ENCODE data around the gene FBF1.

The FBF1 gene

DNA sequence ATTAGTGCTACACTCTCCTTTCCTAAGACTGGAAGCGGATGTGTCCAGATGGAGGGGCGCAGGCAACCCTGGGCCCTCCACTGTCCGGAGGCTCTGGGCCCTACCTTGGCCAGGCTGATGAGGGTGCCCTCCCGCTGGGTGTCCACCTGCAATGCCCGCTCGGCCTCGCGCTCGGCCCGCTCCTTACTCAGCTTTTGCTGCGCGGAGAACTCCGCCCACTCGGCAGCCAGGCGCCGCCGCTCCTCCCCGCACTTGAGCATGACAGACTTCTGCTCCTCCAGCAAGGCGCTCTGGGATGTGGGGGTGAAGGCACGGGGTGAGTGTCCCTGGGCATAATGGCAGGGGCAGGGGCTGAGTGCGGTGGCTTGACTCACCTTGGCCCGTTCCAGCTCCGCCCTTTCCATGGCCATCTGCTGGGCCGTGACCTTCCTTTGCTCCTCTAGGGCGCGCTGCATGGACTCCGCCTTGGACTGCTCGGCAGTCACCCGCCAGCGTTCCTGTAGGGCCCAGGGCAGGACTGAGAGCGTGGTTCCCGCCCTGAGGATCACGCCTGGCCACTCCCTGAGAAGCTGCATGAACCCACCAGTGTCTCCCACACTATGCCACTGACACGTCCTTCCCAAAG lies 26.1 kb downstream of the FBF1 start:
- no peak for DNase-seq

DNA sequence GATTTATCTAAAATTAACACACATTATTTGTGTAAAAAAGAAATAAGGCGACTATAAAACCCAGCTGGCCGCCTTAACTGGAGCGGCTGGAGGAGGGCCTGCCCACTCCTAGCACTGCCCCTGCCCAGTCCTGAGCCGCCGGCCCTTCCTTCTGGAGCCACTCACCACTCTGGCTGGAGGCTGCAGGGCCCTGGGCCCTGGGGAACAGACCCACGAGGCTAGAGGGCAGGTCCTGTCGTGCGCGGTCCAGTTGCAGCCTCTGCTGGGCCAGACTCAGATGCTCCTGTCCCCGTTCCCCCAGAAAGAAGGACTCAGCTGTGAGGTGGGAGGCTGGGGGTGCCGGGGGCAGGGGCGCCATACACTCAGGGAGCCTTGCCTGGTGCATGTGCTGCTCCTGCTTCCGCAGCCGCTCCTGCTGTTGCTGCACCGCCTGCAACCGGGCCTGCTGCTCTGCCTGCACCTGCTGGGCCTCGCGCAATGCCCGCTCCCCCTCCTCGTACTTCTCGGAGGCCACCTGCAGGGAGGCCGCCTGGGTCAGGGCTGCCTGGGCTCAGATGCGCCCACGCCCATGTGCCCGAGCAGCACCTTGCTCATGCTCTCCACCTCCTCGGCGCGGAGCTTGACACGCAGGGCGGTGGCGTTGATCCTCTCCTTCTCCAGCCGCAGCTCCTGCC lies 27.2 kb downstream of the FBF1 start:
- DNase-seq, result no peak

DNA sequence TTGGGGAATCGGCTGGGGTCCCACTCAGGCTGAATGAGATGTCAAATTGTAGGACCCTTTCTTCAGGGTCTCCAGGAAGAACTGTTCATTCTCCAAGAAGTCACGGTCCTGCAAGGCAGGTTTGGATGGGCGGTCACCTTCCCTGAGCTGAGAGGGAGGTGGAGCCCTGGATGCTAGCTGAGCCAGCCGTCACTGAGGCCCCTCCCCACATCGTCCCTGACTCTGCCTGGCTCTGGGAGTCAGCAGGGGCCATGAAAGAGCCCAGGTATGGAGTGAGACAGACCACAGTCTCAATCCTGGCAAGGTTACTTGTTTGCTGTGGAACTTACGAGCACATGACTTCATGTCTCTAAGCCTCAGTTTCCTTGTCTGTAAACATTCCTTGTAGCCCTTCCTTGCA lies 30.1 kb downstream of the FBF1 start:
- no peak for DNase-seq

DNA sequence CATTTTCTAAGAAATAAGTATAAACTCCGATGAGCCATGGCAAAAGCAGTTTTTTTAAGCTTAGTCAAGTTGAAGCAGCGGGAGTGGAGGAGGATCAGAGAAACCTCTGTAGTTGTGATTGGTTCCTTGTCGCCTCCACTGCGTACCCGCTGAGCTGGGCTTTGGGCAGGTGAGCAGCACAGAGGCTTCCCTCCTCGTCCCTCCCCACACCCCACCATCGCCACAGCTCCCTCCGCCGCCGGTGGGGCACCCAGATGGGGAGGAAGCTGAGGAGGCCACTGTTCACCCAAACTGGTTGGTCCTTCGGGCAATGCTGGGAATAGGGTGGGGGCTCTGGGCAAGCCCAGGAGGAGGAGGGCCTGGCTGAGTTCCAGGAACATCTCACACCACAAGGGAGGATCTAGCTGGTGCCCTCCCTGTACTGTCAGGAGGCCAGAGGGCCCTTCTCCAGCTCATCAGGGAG lies 31.0 kb downstream of the FBF1 start:
- no peak for DNase-seq

DNA sequence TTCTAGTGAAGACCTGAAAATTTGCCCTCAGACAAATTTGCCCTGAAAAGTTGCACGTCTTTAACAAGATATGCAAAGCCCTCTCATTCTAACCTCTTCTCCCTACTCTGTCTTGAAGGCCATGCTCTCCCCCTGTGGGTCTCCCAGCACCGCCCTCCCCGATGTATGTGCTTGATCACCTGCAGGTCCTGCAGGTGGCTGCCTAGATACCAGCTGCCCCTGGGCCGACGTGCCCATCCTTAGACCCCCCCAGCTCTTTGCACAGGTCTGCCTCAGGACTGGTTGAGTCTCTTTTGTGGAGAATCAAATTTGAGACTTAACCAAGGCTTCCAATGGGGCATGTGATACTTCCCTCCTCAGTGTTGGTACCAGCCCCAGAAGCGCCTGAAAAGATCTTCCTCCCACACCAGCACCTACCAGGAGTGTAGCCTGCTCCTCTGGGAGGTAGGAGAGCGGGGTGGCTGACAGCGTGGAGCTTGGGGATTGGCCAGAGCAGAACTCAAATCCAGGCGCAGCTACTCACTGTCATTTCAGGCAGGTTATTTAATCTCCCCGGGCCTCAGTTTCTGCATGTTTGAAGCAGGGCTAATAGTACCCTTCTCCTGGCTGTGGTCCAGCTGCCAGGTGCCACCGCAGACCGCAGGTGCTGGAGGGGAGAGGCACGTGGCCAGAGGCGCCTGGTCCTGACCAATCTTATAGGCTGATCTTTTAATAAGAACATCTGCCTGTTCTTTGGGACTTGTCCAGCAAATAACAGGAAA lies 31.6 kb downstream of the FBF1 start:
- DNase-seq, result no peak

DNA sequence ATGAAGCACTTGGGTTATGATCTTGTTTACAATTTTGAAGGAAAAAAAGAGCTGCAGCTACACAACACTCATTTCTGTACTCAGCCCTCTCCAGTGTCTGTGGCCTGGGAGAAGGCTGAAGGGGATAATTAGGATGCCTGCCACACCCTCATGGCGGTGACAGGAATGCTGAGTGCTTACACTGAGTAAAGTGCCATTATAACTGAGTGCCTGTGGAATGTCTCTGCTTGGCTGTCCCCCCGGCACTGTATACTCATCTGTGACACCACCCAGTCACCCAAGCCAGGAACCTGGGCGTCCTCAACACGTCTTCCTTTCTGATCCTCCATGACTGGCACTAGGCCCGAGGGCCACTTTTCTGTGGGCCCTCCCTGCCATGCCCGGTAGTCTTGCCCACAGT lies 32.6 kb downstream of the FBF1 start:
- no peak for DNase-seq

DNA sequence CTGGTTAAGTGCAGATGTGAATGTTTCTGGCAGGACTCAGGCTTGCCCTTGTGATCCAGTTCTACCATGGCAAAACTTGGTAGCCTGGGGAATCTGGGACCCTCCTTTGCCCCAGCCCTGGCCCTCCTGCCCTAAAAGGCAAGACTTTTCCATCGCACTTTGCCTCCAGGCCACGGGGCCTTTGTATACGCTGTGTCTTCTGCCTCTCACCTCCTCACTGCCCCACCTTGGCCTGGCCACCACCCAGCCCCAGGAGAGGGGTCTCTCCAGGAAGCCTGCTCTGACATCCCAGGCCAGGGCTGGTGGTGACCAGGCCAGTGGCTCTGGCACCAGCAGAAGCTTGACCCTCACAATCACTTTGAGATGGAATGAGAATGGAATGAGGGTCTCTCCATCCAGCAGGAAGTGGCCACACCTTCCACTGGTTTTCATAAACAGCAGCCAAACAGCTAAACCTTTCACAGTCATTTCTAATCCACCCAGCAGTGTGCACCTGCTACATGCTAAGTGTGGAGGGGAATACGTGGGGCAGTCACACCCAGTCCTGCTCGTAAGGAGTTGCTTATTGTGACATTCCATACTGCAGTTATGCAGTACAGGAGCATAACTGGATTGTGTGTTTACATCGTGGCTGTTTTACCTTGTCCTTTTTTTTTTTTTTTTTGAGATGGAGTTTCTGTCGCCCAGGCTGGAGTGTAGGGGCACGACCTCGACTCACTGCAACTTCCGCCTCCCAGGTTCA lies 34.5 kb downstream of the FBF1 start:
- DNase-seq, result no peak

DNA sequence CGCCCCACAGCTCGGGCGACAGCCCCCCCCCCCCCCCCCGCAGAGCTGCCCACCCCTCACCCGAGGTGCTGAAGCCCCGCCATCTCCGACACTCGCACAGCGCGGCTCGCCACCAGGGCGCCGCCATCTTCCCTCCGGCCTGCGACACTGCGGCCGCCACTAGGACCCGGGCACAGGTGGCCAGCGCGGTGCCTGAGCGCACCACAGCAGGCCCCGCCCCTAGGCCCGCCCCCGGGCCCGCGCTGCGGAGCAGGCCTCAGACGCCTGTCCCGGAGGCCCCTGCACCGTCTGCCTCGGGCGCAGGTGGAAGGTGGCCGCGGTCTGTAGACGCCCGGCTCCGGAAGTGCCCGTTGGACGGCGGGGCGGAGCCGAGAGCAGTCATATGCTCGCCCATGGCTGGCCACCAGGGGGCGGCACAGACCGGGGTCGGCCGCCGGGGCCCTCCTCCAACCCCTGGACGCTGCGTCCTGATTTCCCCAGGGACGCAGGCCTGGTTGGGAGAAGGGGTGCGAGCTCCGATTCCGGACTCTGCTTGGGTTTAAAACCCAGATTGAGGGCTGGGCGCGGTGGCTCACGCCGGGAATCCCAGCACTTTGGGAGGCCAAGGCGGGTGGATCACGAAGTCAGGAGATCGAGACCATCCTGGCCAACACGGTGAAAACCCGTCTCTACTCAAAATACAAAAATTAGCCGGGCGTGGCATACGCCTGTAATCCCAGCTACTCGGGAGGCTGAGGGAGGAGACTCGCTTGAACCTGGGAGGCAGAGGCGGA lies 35.9 kb downstream of the FBF1 start, which contains the start of gene MRPL38:
TSS of gene MRPL38 (minus strand) at position 136 of the 773 bp plus-strand sequence. CDS start at position 127, 9 bp downstream.
- DNase-seq, result peak; percentile 94

DNA sequence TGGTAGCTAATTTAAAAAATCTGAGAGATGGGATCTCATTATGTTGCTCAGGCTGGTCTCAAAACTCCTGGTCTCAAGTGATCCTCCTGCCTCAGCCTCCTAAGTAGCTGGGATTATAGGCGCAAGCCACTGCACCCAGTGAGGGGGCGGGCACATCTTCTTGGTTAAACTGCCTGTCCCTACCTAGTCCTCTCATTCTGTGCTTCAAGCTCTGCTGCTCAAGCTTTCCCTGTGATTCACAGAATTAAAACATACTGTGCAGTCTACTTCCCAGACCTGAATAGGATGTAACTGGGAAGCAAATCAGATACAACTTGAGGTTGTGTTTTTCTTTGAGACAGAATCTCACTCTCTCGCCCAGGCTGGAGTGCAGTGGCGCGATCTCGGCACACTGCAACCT lies 38.4 kb downstream of the FBF1 start:
- no peak for DNase-seq

DNA sequence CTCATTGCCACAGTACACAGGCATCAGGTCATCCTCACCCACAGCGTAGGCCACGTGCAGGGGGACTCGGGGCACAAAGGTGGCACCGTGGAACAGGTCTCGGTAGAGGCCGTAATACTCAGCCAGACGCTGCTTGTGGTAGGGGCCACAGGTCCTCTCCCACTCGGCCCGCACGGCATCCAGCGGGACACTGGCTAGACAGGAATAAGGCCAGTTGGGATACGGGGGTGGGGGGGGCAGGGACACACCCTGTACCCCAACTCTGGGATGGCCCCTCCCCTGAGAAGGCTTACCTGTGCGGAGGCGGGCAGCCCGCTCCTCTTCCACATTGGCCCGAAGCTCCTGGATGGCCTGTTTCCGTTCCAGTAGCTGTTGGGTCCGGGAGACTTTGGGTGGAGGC lies 39.1 kb downstream of the FBF1 start:
- DNase-seq, result no peak

DNA sequence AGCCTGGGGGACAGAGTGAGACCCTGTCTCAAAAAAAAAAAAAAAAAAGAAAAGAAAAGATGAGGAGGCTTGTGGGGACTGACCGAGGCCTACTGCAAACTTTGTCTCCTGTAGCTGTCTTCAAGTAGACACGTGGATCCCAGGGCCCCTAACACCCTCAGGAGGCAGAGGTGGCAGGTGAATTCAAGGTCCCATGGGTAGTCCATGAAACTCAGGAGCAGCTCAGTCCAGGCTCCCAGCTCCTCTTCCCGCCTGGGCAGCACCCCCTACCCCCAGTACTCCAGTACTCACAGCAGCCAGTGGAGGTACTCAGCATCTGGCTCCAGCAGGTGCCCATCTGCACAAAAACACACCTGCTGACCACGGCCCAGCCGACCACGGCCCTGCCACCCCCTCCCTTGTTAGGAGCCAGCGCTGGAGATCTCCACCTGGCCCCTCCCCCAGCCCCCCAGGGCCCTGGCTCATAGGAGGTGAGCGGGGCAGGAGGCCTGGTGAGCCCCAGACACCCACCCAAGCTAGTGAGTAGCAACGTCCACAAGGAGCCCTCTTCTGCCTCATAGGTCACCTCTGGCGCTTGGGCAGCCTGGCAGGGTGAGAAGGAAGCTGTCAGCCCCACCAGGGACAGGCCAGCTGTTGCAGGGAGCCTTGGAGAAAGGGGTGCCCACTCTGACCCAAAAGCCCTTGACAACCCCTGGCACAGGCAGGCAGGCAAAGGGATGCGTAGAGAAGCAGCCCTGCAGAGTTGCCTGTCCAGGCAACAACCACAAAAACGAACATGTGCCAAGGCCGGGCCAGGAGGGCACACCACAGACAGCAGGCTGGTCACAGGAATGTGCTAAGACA lies 39.9 kb downstream of the FBF1 start:
- no peak for DNase-seq

DNA sequence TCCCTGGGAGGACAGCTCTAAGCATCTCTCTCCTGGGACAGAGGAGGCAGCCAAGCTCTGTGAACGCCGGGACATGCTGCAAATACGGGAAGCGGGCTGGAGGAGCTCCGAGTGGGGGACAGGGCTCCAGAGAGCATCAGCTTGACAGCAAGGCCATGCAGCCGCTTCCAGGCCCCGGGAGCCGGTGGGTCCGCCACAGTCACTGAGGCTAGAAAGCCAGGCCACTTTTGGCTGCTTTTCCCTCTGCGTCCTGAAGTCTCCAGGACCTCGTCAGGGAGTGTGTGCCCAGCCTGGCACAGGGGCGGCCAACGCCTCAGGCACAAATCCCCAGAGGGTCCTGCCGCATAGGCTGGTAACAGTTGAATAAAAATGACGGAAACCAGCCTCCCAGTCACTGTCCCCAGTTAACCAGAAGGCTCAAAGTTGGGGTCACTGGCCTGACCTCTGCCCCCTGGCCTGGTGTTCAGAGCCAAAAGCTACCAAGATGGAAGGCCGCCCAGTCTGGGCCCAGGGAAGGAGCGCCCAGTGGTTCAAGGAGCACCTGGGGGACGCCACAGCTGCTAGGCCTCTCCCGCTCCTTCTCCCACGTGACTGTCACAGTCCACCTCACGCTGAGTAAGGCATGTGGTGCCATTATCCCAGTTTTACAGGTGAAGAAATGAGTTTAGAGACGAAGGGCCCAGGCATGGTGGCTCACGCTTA lies 40.9 kb downstream of the FBF1 start:
- no peak for DNase-seq

DNA sequence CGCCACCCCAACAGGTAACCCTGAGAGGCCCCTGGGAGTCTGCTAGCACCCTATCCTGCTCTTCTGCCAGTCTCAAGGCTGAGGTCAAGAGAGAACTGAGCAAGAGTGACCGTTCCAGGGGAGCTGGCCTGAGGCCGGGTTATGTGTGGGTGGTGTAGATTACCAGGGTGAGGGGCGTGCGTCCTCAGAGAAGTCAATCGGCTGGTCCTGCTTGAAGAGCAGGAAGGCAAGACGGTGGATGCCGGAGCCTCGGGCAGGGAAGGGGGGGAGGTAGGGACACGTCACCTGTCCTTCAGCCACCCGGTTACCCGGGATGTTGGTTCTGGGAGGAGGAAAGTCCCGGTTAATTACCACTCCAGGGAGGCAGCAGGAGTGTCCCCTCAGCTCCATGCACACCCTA lies 41.5 kb downstream of the FBF1 start:
- no peak for DNase-seq

DNA sequence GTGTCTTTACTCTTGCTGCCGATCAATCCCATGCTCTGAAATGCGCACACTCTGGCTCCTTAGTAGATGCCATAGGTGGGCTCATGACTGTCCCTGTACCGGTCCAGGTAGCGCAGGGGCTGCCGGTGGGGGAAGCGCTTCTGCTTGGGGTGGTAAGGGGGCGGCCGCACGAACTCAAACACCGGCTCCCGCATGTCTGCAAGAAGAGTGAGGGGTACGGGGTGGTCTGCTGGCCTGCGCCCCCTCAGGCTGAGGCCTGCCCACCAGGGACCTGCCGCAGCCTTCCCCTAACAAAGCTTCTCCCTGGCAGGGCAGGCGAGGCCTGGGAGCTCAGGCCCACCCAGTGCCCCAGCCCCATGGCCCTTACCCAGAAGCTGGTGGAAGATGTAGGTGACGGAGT lies 42.1 kb downstream of the FBF1 start:
- DNase-seq, result no peak

DNA sequence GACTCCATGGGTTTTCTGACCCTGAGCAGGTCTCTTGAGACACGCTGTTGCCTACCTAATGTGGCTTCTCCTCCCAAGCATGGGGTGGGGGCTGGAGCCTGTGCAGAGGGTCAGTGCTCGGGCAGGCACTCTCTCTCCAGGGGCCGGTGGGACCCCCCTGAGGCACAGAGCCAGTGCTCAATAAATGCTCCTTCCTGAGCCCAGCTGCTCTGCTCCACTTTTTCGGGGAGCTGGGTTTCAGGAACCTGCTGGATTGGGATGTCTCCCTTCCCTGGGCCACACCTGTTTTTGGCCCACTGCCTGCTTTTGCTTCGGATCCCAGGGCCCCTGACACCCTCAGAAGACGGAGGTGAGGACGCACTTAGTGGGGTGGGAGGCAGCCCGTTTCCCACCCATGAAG lies 42.8 kb downstream of the FBF1 start:
- no peak for DNase-seq

DNA sequence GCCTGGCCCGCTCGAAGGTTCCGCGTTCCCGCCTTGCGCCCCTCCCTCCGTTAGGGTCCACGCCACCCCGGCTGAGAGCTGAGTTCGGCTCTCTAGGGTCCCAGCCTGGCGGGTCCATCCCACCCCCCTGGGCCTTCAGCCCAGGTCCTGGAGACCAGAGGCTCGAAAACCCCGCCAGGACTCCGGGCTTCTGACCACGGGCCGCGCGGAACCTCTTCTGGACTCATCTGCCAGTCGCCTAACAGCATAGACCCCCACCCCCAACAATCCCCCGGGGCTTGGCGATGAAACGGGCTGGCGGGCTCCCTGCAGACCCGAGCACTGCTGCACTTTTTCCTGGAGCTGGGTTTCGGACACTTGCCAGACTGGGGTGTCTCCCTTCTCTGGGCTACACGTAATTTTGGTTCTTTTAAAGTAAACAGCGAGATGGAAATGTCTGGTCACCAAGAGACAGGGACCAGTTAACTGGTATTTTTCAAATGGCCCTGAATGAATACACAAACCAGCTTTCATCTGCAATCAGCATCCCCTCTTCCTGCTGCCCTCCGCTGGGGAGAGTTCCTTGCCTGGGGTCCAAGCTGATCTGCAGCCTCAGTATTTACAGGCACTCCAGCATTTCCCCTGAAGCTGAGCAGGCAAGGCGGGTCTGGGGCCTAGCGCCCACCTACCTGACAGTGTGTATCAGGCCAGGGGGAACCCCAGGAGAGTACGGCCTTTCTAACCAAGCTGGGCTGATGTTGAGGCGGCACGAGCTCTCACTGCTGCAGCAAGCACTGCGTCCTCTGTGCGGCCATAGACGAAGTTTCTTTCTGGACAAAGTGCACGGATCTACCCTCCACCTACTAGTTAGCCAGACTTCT lies 43.5 kb downstream of the FBF1 start:
- DNase-seq, result no peak

DNA sequence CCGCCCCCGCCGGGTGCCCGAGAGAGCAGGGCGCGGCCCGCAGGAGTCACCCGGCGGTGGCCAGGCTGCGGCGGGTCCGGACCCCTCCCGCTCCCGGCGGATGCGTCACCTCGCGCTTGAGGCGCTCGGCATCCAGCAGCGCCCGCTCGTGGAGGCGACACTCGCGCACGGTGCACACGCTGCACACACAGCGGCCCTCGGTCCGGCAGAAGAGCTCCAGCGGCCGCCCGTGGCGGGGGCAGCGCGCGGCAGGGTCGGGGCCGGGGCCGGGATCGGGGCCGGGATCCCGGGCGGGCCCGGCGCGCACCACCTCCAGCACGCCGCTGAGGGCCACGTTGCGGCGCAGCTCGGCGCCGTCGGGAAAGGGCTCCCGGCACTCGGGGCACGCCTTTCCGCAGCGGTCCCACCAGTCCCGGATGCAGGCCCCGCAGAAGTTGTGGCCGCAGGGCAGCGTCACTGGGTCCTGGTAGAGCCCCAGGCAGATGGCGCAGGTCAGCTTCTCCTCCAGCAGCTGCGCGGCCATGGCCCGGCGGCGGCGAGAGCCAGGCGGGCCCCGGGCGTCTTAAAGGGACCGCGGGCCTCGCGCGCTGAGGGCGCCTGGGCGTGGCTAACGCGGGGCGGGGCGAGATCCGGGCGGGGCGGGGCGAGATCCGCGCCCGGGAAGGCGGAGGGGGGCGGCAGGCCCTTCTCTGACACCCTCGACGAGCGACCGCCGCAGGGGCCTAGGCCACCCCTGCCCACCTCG lies 44.3 kb downstream of the FBF1 start, which contains the start of gene TRIM65:
TSS of gene TRIM65 (minus strand) at position 537 of the 745 bp plus-strand sequence. CDS start at position 523, 14 bp downstream.
- peak; percentile 83 for DNase-seq

DNA sequence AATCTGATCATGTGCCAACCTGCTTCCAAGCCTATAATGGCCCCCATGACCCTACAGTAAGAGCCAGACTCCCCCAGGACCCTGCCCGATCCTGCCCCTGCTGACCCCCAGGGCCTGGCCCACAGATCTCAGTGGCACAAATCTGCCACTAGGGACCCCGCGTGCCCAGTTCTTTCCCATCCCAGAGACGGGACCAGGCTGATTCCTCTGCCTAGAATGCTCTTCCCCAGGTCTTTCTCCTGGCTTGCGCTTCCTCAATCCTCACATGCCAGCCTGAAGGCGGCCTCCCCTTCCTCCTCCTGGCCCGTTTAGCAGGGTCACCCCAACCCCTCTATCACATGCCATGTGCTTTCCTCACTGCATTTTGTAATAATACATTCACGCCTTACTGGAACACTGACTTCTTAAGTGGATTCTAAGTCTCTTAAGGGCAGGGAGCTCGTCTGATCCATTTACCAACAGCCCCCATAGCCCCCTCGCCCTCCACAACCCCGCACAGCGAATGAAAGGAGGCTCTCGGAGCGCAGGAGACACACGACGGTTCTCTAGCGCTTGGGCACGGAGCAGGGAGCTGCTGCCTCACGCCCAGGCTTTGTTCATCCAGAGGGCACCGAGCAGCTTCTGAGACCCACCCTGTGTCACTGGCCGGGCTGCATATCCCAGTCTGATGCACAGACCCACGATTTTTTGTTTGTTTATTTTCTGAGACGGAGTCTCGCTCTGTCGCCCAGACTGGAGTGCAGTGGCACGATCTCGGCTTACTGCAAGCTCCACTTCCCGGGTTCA lies 45.3 kb downstream of the FBF1 start:
- DNase-seq, result no peak
